NOMO-1 treated with dmso at 0.1 percent for 144 hours (cell line): ENCODE measurements around the gene CPPED1.
"Not testable (repeated sequence)": the region's sequence is repeated elsewhere in the genome, so short reads cannot be mapped to it uniquely, and the experiment has no call there.

Source experiments
- DNase-seq: peaks from one replicate; lab custom pipeline; 2025; ENCODE audit not compliant: unreplicated experiment; lab: John Stamatoyannopoulos, UW

Gene CPPED1, protein sequence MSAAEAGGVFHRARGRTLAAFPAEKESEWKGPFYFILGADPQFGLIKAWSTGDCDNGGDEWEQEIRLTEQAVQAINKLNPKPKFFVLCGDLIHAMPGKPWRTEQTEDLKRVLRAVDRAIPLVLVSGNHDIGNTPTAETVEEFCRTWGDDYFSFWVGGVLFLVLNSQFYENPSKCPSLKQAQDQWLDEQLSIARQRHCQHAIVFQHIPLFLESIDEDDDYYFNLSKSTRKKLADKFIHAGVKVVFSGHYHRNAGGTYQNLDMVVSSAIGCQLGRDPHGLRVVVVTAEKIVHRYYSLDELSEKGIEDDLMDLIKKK

DNA sequence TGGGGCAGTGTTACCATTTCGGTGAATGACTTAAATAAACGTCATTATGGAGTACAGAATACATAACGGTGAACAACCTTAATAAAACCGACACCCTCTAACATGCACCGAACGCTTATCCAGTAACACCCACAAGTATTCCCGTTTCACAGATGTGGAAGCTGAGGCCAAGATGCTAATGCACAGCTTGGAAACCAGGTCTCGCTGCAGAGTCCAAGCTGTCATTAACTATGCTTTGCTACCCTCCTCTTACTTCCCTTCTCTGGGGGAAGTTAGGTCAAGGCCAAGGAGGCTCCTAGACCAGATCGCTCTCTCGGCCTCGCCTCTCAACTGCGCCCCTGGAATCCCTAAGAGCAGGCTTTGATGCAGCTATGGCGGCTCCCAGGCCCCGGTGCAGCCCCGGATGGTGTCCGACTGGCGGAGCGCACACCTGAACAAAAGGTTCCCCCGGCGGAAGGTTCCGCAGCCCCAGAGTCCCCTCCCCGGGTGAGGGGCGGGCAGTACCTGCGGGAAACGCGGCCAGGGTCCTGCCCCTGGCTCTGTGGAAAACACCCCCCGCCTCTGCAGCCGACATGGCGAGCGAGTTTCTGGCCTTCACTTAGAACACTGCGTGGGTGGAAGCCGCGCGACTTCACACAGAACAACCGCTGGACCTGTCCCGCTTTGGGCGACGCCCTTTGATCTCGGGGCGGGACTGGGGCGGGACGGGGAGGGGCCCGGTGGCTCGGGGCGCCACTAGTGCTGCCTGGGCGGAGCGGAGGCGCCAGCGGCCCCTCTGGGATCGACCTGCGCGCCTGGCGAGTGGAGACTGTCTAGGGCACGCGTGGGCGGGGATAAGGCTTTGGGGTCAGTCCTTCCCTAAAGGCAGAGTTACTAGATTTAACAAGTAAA, at the start of gene CPPED1:
CPPED1 (minus strand) TSS at position 685 of the 891 bp plus-strand sequence; CDS start at position 574, 111 bp downstream.
- peak; percentile 92 for DNase-seq

DNA sequence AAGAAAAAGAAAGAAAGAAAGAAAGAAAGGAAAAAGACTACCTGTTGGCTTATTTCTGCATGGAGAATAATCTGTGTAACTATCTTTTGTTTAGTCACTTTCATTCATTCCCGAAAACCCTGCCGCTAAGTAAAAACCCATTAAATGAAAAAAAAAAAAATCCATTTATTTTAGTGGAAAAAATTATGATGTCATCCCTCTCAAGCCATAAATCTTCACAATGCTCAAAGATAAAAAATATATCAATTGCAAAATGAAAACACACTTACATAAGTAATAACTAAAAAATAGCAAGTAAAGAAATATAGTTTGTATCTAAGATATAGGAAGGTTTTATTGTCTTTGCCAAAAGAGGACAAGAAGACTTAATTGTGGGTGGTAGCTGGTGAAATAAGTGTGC, 46.5 kb upstream of the CPPED1 start:
- DNase-seq = no peak

DNA sequence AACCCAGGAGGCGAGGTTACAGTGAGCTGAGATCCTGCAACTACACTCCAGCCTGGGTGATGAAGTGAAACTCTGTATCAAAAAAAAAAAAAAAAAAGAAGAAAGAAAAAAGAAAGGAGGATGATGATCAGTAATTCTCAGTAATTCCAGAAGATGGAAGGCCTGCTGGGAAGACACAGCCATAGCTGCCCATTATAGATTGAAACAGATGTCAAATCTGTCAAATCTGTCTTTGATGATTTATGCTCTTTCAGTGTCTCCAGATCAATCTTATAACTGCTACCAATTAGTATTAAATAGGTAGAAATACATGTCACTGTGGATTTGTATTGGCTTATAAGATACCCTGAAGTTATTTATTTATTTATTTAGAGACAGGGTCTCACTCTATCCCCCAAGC, 42.9 kb upstream of the CPPED1 start:
- no peak for DNase-seq

DNA sequence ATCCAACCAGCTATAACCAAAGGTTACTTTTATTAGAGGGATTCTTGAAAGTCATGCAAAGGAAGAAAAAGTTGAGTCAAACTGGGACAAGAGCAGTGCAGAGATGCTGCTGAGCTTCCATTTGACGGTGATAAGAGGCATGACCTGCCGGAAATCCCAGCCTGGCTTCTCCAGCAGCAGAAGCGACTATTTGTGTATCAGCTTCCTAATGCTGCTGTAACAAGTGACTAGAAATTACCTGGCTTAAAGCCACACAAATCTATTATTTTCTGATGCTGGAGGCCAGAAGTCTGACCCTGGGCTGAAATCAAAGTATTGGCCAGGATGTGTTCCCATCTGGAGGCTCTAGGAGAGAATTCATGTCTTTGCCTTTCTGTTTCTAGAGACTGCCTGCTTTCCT, 41.6 kb upstream of the CPPED1 start:
- DNase-seq = no peak

DNA sequence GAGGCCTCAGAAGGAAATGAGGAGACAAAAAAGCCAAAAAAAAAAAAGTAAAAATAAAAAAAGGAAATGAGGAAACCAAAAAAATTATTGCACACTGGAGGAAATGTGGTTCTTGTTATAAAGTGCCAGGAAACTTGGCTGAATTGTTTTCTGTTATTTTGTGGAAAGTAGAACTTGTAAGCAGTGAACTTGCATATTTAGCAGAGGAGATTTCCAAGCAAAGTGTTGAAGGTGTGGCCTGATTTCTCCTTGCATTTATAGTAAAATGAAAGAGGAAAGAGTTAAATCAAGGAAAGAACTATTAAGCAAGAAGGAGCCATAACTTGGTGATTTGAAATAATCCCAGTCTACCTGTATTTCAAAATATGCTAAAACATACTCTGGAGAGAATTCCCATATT, 34.1 kb upstream of the CPPED1 start:
- DNase-seq = no peak

DNA sequence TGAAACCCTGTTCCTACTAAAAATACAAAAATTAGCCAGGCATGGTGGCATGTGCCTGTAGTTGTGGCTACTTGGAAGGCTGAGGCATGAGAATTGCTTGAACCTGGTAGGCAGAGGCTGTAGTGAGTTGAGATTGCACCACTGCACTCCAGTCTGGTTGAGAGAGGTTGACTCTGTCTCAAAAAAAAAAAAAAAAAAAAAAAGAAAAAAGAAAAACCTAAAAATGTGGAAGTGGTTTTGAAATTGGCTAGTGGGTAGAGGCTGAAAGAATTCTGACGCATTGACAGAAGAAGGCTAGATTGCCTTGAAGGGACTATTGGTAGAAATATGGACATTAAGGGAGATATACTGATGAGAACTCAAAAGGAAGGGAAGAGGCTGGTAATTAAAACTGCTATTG, 33.6 kb upstream of the CPPED1 start:
- peak; percentile 21 for DNase-seq

DNA sequence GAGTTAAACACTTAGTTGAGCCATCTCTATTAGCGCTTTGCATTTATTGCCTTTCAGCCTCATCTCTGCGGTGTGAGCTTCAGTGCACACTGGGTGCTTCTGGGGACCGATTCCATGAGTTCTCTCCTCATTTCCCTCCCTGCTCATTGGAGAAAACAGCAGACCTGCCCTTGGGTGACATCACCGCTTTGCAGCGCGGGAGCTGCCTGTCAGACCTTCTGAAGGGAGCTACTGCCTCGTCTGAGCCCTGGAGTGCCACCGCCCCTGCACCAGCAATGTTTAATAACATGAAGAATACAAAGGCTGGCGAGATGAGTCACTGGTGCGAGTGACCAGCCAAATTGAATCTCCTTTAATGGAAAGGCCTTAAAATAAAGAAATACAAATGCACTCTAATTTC, 30.2 kb upstream of the CPPED1 start:
- no peak for DNase-seq

DNA sequence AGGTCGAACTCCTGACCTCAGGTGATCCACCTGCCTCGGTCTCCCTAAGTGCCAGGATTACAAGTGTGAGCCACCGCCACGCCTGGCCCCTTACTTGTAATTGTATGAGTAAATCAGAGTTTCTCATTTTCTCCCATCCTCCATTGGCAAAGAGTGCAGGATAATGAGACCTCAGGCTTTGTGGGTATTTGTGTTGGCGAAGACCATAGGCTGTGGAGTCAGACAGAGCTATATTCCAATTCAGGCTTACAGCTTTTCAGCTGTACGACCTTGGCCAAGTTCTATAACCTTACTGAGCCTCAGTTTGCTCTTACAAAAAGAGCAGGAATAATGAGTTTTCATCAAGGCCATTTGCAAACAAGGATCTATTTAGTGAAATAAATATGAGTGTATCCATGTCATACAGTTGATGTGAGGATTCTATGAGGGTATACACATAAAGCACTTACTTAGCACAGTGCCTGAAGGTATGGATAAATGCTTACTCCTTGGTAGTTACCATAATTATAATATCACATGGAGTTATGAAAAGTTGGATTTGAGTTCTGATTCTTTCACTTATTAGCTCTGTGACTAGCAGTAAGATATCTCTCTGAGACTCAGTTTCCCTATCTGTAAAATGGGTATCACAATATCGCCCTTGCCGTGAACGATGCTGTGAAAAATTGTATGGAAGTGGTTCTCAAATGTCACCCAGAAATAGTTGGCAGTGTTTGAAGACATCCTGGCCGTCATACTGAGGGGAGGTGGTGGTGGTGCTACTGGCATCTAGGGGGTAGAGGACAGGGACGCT, 25.6 kb upstream of the CPPED1 start:
- no peak for DNase-seq

DNA sequence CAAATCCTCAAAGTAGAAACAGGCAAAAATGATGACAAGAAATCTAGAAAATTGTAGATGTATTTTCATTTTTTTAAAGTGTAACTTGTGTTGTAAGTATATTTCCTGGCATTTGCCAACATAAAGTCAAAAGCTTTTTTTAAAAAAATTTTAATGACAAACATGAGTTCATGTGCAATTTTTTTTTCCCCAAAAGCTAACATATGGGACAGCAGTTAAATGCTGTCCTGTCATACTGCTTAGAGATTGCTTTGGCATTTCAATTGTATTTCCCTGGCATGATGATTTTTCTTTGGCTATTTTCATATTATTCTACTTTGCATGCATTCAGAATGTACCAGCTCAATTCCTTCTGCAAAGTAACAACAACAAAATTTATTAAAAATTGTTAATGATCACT, 24.5 kb upstream of the CPPED1 start:
- no peak for DNase-seq

DNA sequence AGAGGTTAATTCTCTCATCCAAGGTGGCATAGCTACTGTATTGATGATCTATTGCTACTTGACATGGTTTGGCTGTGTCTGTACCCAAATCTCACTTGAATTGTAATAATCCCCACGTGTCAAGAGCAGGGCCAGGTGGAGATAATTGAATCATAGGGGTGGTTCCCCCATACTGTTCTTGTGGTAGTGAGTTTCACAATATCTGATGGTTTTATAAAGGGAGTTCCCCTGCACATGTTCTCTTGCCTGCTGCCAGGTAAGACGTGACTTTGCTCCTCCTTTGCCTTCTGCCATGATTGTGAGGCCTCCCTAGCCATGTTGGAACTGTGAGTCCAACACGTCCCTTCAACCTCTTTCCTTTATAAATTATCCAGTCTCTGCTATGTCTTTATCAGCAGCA, 22.9 kb upstream of the CPPED1 start:
- no peak for DNase-seq

DNA sequence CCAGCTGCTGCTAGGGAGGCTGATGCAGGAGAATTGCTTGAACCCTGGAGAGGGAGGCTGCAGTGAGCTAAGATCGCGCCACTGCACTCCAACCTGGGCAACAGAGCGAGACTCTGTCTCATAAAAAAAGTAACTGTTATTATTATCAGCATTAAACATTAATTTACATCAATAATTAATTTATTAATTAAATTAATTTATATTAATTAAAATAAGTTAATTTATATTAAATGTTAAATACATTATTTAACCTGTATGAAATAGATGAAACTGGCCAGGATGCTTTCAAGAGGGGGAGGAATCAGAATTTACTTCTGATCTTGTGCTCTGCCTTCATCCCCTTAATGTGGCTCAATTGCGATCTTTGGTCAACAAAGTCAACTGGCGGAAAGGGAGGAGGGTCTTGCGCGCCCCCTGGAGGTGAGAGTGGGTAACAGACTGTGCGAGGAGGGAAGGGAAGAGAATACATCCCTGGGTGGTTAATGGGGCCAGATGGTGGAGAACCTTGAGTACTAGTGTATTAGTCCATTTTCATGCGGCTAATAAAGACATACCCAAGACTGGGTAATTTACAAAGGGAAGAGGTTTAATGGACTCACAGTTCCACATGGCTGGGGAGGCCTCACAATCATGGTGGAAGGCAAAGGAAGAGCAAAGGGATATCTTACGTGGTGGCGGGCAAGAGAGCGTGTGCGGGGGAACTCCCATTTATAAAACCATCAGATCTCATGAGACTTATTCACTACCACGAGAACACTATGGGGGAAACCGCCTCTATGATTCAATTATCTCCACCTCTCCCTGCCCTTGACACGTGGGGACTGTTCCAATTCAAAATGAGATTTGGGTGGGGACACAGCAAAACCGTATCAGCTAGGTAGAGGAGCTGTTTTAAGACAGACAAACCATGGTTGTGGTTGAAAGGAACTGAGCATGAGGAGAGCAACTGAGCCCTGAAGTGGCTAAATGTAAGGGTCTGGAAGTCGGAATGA, 15.7 kb upstream of the CPPED1 start:
- DNase-seq = peak; percentile 49

DNA sequence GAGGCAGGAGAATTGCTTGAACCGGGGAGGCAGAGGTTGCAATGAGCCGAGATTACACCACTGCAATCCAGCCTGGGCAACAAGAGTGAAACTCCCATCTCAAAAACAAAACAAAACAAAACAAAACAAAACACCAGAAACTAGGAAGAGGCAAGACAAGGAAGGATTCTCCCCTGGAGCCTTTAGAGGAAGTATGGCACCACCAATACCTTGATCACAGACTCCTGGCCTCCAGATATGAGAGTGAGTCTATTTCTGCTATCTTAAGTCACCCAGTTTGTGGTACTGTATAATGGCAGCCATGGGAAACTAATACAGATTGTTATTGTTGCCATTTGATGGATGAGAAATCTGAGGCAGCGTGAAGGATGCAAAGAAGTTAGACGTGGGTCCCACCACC, 14.6 kb upstream of the CPPED1 start:
- no peak for DNase-seq

DNA sequence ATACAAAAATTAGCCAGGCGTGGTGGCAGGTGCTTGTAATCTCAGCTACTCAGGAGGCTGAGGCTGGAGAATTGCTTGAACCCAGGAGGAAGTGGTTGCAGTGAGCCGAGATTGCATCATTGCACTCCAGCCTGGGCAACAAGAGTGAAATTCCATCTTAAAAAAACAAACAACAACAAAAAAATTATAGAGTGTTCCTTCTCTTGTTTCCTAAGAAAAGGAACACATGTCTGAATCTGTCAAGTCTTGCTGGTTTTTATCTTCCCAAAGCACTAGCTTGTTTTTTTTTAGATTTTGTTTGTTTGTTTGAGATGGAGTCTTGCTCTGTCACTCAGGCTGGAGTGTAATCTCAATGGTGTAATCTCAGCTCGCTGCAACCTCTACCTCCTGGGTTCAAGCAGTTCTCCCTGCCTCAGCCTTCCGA, 13.1 kb upstream of the CPPED1 start:
- DNase-seq = not testable (repeated sequence)

DNA sequence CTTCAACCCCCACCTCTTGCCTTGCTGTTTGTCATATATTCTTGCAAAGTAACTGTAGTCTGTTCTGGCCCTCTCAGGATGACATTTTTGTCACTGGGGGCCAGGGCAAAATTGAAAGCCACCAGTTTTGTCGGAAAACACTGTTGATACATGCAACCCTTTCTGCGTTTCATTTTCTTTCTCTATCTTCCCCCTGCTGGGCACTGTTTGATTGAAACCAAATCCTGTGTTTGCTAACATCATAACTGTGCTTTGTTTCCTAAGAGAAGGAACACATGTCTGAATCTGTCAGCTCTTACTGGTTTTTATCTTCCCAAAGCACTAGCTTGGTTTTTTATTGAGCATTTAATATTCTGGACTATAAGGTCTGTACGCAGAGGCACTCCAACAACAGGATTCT, 11.7 kb upstream of the CPPED1 start:
- DNase-seq = no peak

DNA sequence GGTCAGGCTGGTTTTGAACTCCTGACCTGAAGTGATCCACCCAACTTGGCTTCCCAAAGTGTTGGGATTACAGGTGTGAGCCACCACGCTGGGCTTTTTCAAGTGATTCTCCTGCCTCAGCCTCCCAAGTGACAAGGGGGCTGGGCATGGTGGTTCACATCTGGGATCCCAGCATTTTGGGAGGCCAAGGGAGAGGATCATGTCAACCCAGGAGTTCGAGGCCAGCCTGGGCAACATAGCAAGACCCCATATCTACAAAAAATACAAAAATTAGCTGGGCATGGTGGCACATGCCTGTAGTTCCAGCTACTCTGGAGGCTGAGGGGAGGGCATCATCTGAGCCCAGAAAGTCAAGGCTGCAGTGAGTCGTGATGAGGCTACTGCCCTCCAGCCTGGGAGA, 10.0 kb upstream of the CPPED1 start:
- DNase-seq = not testable (repeated sequence)

DNA sequence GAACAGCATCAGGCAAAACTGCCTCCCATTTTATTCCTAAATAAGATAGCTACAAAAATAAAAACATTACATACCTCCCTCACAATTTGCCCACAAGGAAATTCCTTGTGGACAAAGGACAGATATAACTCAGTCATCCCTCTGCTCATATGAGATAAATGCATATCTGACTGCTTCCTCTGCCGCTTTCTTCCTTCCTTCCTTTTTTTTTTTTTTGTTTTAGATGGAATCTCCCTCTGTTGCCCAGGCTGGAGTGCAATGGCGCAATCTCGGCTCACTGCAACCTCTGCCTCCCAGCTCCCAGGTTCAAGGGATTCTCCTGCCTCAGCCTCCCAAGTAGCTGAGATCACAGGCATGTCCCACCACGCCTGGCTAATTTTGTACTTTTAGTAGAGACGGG, 9.6 kb upstream of the CPPED1 start:
- DNase-seq = not testable (repeated sequence)

DNA sequence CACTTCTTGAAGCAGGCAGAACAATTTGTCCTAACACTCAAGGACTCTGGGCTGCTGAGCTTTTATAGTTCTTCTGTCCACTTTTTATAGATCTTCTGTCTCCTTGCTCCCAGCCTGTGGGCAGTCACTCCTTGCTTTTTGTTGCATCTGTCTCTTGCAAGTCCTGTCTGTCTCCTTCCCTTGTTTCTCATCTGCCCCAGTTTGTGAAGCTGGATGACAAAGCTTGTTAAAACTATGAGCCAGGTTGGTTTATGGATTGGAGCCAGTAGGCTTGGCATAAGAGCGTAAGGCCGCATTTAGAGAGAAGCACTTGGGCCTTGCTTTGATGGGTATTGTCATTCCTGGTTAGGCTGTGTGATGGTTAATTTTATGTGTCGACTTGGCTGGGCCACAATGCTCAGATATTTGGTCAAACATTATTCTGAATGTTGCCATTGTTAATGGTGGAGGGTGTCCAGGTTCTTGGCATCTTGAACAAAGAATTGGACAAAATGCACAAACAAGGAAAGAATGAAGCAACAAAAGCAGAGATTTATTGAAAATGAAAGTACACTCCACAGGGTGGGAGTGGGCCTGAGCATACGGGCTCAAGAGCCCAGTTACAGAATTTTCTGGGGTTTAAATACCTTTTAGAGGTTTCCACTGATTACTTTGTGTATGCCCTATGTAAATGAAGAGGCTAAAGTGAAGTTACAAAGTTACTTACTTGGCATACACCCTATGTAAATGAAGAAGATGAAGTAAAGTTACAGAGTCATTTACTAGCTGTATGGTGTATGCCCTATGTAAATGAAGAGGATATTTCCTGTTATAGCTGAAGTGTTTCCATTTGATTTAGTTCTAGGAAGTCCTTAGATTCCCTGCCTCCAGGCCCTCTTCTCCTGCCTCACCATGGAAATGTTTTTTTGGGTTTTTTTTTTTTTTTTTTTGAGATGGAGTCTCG, 8.0 kb upstream of the CPPED1 start:
- DNase-seq = no peak

DNA sequence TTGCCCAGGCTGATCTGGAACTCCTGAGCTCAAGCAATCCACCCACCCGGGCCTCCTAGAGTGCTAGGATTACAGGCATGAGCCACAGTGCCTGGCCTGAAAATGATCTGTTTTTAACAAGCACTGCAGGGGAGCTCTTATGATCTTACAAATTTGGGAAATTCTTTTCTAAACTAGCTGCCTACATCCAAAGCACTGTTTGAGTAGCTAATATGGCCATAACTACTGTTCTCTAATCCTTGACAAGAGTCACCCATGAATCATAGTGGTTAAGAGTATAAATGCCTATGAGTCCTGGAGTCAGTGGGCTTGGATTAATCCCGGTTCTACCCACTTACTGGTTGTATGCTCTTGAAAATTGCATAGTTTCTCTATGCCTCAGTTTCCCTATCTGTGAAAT, 1.4 kb upstream of the CPPED1 start:
- no peak for DNase-seq

DNA sequence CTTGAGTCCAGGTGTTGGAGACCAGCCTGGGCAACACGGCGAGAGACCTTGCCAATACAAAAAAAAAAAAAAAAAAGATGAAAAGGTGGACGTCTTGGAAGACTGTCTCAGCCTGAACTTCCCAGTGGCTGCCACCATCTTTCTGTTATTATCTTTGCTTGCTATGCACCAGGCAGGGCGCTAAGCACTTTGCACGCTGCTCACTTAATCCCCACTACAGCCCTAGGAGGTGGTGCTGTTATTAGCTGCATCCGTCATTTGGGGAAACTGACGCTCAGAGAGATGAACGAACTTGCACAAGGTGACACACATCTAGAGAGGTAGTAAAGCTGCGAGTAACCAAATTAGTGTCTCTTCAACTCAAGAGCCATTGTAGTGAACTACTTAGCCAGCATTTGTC, 708 bp upstream of the CPPED1 start:
- DNase-seq = no peak
